Urinary bladder (tissue), 4 donors: ENCODE data around the gene NEB. TPM values are rescaled to one million over a fixed set of nuclear protein-coding genes. Genes with fewer than 3 reads are reported as not detected.
"Not testable (repeated sequence)": the region's sequence is repeated elsewhere in the genome, so short reads cannot be mapped to it uniquely, and the experiment has no call there.

ENCODE experiments used
- DNase-seq: peaks from one replicate; pipeline ENCODE4 v3.0.0-alpha.2; 2015; ENCODE audit errors: extremely low spot score
- H3K27ac ChIP-seq: one replicate; pipeline ENCODE4 v1.5.1; 2013; ENCODE audit warnings: low read depth, mild to moderate bottlenecking, moderate library complexity
- H3K36me3 ChIP-seq: one replicate; pipeline ENCODE4 v1.6.1; 2013; ENCODE audit warnings: mild to moderate bottlenecking, moderate library complexity; ENCODE audit not compliant: insufficient read depth
- H3K4me1 ChIP-seq: one replicate; pipeline ENCODE4 v1.6.1; 2013; ENCODE audit warnings: mild to moderate bottlenecking, moderate library complexity; ENCODE audit not compliant: insufficient read depth
- H3K4me3 ChIP-seq: one replicate; pipeline ENCODE4 v1.5.1; 2013; ENCODE audit warnings: low read depth, low read length
- WGBS: extraction: QIAGEN DNeasy Blood & Tissue Kit; methylation state at CpG from one replicate; pipeline ENCODE4 v1.1.7; 2013; 5-methylcytosine and 5-hydroxymethylcytosine counted together
- polyA plus RNA-seq: library from polyadenylated mRNA; stranded (reverse); fragments of 200-250 nt; gene quantifications from one replicate; pipeline ENCODE4 v1.2.3, GENCODE V29; 2013
- total RNA-seq: library from RNA; depleted of rRNA; stranded (reverse); fragments of >200 nt; gene quantifications from one replicate; pipeline ENCODE4 v1.2.3, GENCODE V29; 2014
- donor health status: healthy with polysubstance abuse.
- donor health status: healthy.

NEB gene
- total and polyA plus RNA-seq, 2 donors = 0.29 to 79.5 TPM

- Histone ChIP-seq H3K4me1 (no peaks in the 10 kb centered on the region), H3K4me3 (no peak overlapping the region), H3K27ac (no peak overlapping the region), H3K36me3 (no peaks in the 10 kb centered on the region)
- 48% methylated on average over 2 of the region's 2 CpGs for WGBS
- no peak for DNase-seq
Measured at GRCh38 chr2:151767536-151767935, 33.3 kb upstream of the NEB start.

- no peaks in the 10 kb centered on the region for H3K4me1 ChIP-seq
- no peak overlapping the region for H3K4me3 ChIP-seq
- no peak for DNase-seq
- H3K27ac ChIP-seq = no peak overlapping the region
- 76% methylated on average over 4 of the region's 4 CpGs for WGBS
- H3K36me3 ChIP-seq = no peaks in the 10 kb centered on the region
Measured at GRCh38 chr2:151766437-151767153, 32.3 kb upstream of the NEB start.

DNA sequence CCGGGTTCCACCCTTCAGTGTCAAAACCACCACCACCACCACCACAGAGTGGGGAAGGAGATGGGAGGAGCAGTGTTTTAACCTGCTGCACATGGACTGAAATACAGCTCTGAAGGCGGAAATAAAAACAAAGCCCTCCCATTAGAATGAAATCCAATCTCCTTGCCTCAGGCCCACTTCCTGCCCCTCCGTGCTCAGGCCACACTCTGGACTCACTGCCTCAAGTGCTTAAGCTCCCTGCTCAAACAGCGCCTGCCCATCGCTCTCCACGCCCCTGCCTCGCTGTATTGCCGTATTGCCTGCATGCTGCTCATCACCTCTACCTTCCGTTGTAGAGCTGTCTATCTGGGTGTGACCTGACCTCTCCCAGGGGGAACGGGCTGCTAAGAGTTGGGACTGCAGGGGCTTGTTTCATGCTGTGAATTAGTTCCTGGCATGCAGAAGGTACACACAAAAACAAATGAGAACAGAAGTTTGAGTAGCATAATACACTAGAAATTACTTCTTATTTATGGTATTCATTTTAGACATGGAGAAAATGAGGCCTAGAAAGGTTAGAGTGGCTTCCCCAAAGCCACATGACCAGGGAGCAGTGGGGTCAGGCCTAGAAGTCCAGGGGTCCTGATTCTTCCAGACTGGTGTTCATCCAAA lies 31.6 kb upstream of the NEB start:
- 85% methylated on average over 10 of the region's 10 CpGs for WGBS
- H3K36me3 ChIP-seq = no peaks in the 10 kb centered on the region
- H3K4me3 ChIP-seq = no peak overlapping the region
- no peak for DNase-seq
- no peaks in the 10 kb centered on the region for H3K4me1 ChIP-seq
- no peak overlapping the region for H3K27ac ChIP-seq

DNA sequence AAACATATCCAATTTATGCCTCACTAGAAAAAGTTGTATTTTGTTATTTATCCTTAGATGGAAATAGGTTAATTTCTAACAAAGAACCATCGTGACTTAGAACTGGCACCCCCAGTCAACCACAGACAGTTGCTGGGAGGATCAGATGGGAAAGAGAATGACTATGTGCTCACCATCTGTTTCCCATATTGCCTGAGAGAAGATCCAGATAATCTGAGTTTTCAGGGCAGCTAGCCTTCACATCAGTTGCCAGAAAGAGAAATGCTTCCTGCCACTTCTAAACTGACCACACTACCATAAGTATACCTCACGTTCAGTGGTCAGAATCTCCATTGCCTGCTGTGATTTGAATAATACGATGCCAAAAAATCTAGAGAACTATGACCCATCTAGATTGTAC lies 28.4 kb upstream of the NEB start:
- 49% methylated on average over 3 of the region's 3 CpGs for WGBS
- no peaks in the 10 kb centered on the region for H3K36me3 ChIP-seq
- no peak for DNase-seq
- no peaks in the 10 kb centered on the region for H3K4me1 ChIP-seq
- no peak overlapping the region for H3K4me3 ChIP-seq
- no peak overlapping the region for H3K27ac ChIP-seq

DNA sequence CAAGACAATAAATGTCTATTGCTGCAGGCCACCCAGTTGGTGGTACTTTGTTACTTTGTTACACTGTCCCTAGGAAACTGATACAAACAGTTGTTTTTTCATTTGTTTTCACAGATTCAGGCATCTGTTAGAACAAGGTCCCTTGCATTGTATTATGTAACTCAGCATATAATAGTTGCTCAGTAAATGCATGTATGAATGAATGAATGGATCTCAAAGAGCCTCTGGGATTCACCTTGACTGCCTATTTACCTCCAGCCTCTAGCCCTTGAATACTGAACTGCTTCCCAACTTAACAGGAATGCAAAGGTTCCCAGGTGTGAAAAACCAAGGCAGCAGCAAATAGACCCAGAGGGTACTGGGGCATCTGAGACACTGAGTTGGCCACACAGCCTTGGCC lies 27.4 kb upstream of the NEB start:
- no peak overlapping the region for H3K4me3 ChIP-seq
- H3K4me1 ChIP-seq = no peaks in the 10 kb centered on the region
- H3K27ac ChIP-seq = no peak overlapping the region
- no peak for DNase-seq
- no peaks in the 10 kb centered on the region for H3K36me3 ChIP-seq

DNA sequence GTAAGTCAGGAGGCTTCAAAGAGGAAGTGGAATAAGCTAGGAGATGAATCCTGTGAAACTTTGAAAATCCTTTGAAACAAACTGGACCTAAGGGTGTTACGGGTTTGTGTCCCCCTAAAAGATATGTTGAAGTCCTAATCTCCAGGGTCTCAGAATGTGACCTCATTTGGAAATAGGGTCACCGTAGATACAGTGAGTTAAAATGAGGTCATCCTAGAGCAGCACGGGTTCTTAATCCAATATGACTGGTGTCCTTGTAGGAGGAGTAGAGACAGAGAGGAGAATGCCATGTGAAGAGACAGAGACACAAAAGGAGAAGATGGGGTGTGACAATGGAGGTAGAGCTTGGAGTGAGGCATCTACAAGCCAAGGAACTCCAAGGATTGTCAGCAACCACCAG lies 26.9 kb upstream of the NEB start:
- DNase-seq = no peak
- Histone ChIP-seq H3K36me3 (no peaks in the 10 kb centered on the region), H3K4me3 (no peak overlapping the region), H3K27ac (no peak overlapping the region), H3K4me1 (no peaks in the 10 kb centered on the region)
- 87% methylated on average over 3 of the region's 3 CpGs for WGBS

GRCh38 chr2:151760139-151760650 lies 25.9 kb upstream of the NEB start:
- no peaks in the 10 kb centered on the region for H3K4me1 ChIP-seq
- H3K27ac ChIP-seq = no peak overlapping the region
- no peak for DNase-seq
- WGBS = 83% methylated on average over 11 of the region's 11 CpGs
- no peak overlapping the region for H3K4me3 ChIP-seq
- no peaks in the 10 kb centered on the region for H3K36me3 ChIP-seq

- H3K4me3 ChIP-seq = no peak overlapping the region
- no peak for DNase-seq
- 88% methylated on average over 3 of the region's 3 CpGs for WGBS
- no peaks in the 10 kb centered on the region for H3K4me1 ChIP-seq
- no peak overlapping the region for H3K27ac ChIP-seq
- no peaks in the 10 kb centered on the region for H3K36me3 ChIP-seq
Measured at GRCh38 chr2:151758744-151759143, 24.5 kb upstream of the NEB start.

- Histone ChIP-seq H3K36me3 (no peaks in the 10 kb centered on the region), H3K4me3 (no peak overlapping the region), H3K27ac (no peak overlapping the region), H3K4me1 (no peaks in the 10 kb centered on the region)
- DNase-seq = no peak
- 13% methylated on average over 1 of the region's 1 CpG for WGBS
Measured at GRCh38 chr2:151757861-151758260, 23.6 kb upstream of the NEB start.

GRCh38 chr2:151756820-151757219 lies 22.5 kb upstream of the NEB start:
- Histone ChIP-seq H3K4me1 (no peaks in the 10 kb centered on the region), H3K36me3 (no peaks in the 10 kb centered on the region), H3K4me3 (no peak overlapping the region), H3K27ac (no peak overlapping the region)
- DNase-seq = no peak
- 95% methylated on average over 2 of the region's 2 CpGs for WGBS

GRCh38 chr2:151754253-151754897 lies 20.1 kb upstream of the NEB start:
- Histone ChIP-seq H3K4me3 (no peak overlapping the region), H3K4me1 (no peaks in the 10 kb centered on the region), H3K27ac (no peak overlapping the region), H3K36me3 (no peaks in the 10 kb centered on the region)
- DNase-seq = no peak
- 82% methylated on average over 1 of the region's 1 CpG for WGBS

DNA sequence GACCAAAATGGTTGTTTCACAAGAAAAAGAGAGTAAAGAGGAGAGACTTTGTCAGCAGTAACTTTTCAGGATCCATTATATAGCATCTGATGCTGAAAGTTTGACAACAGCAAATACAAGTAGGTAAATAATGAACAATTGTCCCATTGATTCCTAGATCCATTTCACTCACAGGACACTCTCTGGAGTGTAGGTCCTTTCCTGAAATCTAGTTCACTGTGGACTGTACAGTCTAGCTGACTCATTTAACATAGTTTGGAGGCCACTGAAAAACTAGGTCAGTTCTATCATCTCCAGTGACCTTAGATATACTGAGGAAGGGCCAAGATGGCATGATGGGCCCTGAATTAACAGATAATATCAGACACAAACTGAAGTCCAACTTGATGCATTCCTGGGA lies 19.3 kb upstream of the NEB start:
- H3K4me3 ChIP-seq = no peak overlapping the region
- no peak overlapping the region for H3K27ac ChIP-seq
- no peak for DNase-seq
- no peaks in the 10 kb centered on the region for H3K36me3 ChIP-seq
- no peaks in the 10 kb centered on the region for H3K4me1 ChIP-seq

DNA sequence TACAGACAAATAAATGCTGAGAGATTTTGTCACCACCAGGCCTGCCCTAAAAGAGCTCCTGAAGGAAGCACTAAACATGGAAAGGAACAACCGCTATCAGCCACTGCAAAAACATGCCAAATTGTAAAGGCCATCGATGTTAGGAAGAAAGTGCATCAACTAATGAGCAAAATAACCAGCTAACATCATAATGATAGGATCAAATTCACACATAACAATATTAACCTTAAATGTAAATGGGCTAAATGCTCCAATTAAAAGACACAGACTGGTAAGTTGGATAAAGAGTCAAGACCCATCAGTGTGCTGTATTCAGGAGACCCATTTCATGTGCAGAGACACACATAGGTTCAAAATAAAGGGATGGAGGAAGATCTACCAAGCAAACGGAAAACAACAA lies 11.0 kb upstream of the NEB start:
- not testable (repeated sequence) for H3K4me3 ChIP-seq, H3K4me1 ChIP-seq, DNase-seq, H3K27ac ChIP-seq, H3K36me3 ChIP-seq
- 94% methylated on average over 3 of the region's 3 CpGs for WGBS
